Astrocyte (in vitro differentiated cells and primary cell): Measurements from ENCODE around the gene ZFP36L2. TPM values are rescaled to one million over a fixed set of nuclear protein-coding genes. Genes with fewer than 3 reads are reported as not detected.

Experiments
- DNase-seq: peaks from one replicate; pipeline ENCODE4 v3.0.0-alpha.2; 2010; ENCODE audit warnings: low read depth
- FAIRE-seq: peaks from 2 replicates; lab custom pipeline; 2011; peaks lifted over from hg19 to GRCh38; lab: Jason Lieb, UNC
- H2AFZ ChIP-seq: 2 replicates; pipeline ENCODE4 v1.6.0; 2012; ENCODE audit warnings: low read depth, low read length, inconsistent platforms
- H3K27ac ChIP-seq: 2 replicates; pipeline ENCODE4 v1.5.1; 2011; ENCODE audit warnings: low read depth, low read length, inconsistent platforms
- H3K27me3 ChIP-seq: 2 replicates; pipeline ENCODE4 v1.6.0; 2011; ENCODE audit warnings: low read length, inconsistent platforms; ENCODE audit not compliant: insufficient read depth
- H3K36me3 ChIP-seq: 2 replicates; pipeline ENCODE4 v1.5.1; 2011; ENCODE audit warnings: low read length, inconsistent platforms; ENCODE audit not compliant: insufficient read depth
- H3K4me1 ChIP-seq: 2 replicates; pipeline ENCODE4 v1.5.1; 2011; ENCODE audit warnings: low read length, inconsistent platforms; ENCODE audit not compliant: insufficient read depth
- H3K4me2 ChIP-seq: 2 replicates; pipeline ENCODE4 v1.6.0; 2012; ENCODE audit warnings: low read length, inconsistent platforms
- H3K4me3 ChIP-seq: 2 replicates; pipeline ENCODE4 v1.5.1; 2011; ENCODE audit warnings: low read depth, mild to moderate bottlenecking, low read length, inconsistent platforms; ENCODE audit not compliant: insufficient read depth
- H3K79me2 ChIP-seq: 2 replicates; pipeline ENCODE4 v1.6.0; 2012; ENCODE audit warnings: mild to moderate bottlenecking, low read length, inconsistent platforms; ENCODE audit not compliant: insufficient read depth
- H3K9ac ChIP-seq: 2 replicates; pipeline ENCODE4 v1.6.0; 2012; ENCODE audit warnings: mild to moderate bottlenecking, low read length, inconsistent platforms
- H3K9me3 ChIP-seq: 2 replicates; pipeline ENCODE4 v1.5.1; 2012; ENCODE audit warnings: low read depth, mild to moderate bottlenecking, low read length, inconsistent platforms; ENCODE audit not compliant: insufficient read depth
- H4K20me1 ChIP-seq: 2 replicates; pipeline ENCODE4 v1.6.0; 2012; ENCODE audit warnings: low read length, inconsistent platforms; ENCODE audit not compliant: insufficient read depth
- H3K27ac Mint-ChIP-seq: one replicate; pipeline ENCODE4 v1.8.0; 2021; ENCODE audit warnings: mild to moderate bottlenecking, mixed read lengths; ENCODE audit not compliant: unreplicated experiment
- H3K27me3 Mint-ChIP-seq: one replicate; pipeline ENCODE4 v1.8.0; 2021; ENCODE audit warnings: low read depth, mixed read lengths; ENCODE audit not compliant: unreplicated experiment
- H3K36me3 Mint-ChIP-seq: one replicate; pipeline ENCODE4 v1.8.0; 2021; ENCODE audit warnings: low read depth, mixed read lengths; ENCODE audit not compliant: unreplicated experiment
- H3K4me1 Mint-ChIP-seq: one replicate; pipeline ENCODE4 v1.8.0; 2021; ENCODE audit warnings: low read depth, mixed read lengths; ENCODE audit not compliant: unreplicated experiment
- H3K4me3 Mint-ChIP-seq: one replicate; pipeline ENCODE4 v1.8.0; 2021; ENCODE audit warnings: mild to moderate bottlenecking, moderate library complexity, mixed read lengths; ENCODE audit not compliant: unreplicated experiment
- H3K9me3 Mint-ChIP-seq: one replicate; pipeline ENCODE4 v1.8.0; 2021; ENCODE audit warnings: mild to moderate bottlenecking, mixed read lengths; ENCODE audit not compliant: unreplicated experiment
- CTCF ChIP-seq: IDR thresholded peaks from 2 replicates; pipeline ENCODE4 v1.5.1; 2011; ENCODE audit warnings: low read depth, mild to moderate bottlenecking, inconsistent platforms, low read length, moderate library complexity; ENCODE audit not compliant: insufficient read depth
- EZH2 ChIP-seq: IDR thresholded peaks from 2 replicates; pipeline ENCODE4 v1.6.1; 2012; ENCODE audit warnings: mild to moderate bottlenecking, low read length, inconsistent platforms; ENCODE audit not compliant: insufficient read depth
- total RNA-seq: library from RNA; stranded (reverse); gene quantifications from 2 replicates; pipeline ENCODE4 v1.2.1, GENCODE V29; 2021

ZFP36L2 gene
- total RNA-seq, 1 donor from 2014 or later: 49.5 TPM

- no peak overlapping the region for H3K4me2 ChIP-seq
- no peaks in the 10 kb centered on the region for H3K36me3 Mint-ChIP-seq
- TF ChIP-seq CTCF: no peak
- TF ChIP-seq EZH2: no peak
- H3K27ac ChIP-seq: no peak overlapping the region
- no peaks in the 10 kb centered on the region for H3K9me3 Mint-ChIP-seq
- H3K9me3 ChIP-seq: no peaks in the 10 kb centered on the region
- DNase-seq (no peak), FAIRE-seq (no peak)
- H3K9ac ChIP-seq: no peak overlapping the region
- H3K27ac Mint-ChIP-seq: peak overlapping the region; percentile 75
- H3K4me3 ChIP-seq: no peak overlapping the region
- H3K4me1 ChIP-seq: peaks cover 6% of the 10 kb centered on the region
- H3K4me3 Mint-ChIP-seq: no peak overlapping the region
- no peaks in the 10 kb centered on the region for H4K20me1 ChIP-seq
- no peaks in the 10 kb centered on the region for H3K27me3 ChIP-seq
- H3K4me1 Mint-ChIP-seq: peaks cover 9% of the 10 kb centered on the region
- no peaks in the 10 kb centered on the region for H3K79me2 ChIP-seq
- peaks cover 5% of the 10 kb centered on the region for H3K27me3 Mint-ChIP-seq
- H2AFZ ChIP-seq: no peak overlapping the region
- no peaks in the 10 kb centered on the region for H3K36me3 ChIP-seq
Observed at GRCh38 chr2:43201016-43201415, 25.4 kb downstream of the ZFP36L2 start.

- FAIRE-seq (no peak), DNase-seq (peak; percentile 8)
- Histone ChIP-seq H3K4me1 (peaks cover 6% of the 10 kb centered on the region), H3K79me2 (no peaks in the 10 kb centered on the region), H4K20me1 (no peaks in the 10 kb centered on the region), H3K9me3 (no peaks in the 10 kb centered on the region), H3K36me3 (no peaks in the 10 kb centered on the region), H3K4me3 (no peak overlapping the region), H3K4me2 (no peak overlapping the region), H3K27ac (no peak overlapping the region), H2AFZ (no peak overlapping the region), H3K9ac (no peak overlapping the region), H3K27me3 (no peaks in the 10 kb centered on the region)
- Mint-ChIP-seq H3K4me1 (peaks cover 9% of the 10 kb centered on the region), H3K4me3 (no peak overlapping the region), H3K9me3 (no peaks in the 10 kb centered on the region), H3K27ac (no peak overlapping the region), H3K36me3 (no peaks in the 10 kb centered on the region), H3K27me3 (peaks cover 2% of the 10 kb centered on the region)
- TF ChIP-seq CTCF (no peak), EZH2 (no peak)
Observed at GRCh38 chr2:43199492-43200488, 26.6 kb downstream of the ZFP36L2 start.

GRCh38 chr2:43198263-43198662, 28.1 kb downstream of the ZFP36L2 start:
- Histone ChIP-seq H3K9ac (no peak overlapping the region), H4K20me1 (no peaks in the 10 kb centered on the region), H3K36me3 (no peaks in the 10 kb centered on the region), H2AFZ (no peak overlapping the region), H3K4me2 (no peak overlapping the region), H3K4me1 (peaks cover 6% of the 10 kb centered on the region), H3K4me3 (no peak overlapping the region), H3K79me2 (no peaks in the 10 kb centered on the region), H3K27ac (no peak overlapping the region), H3K27me3 (no peaks in the 10 kb centered on the region), H3K9me3 (no peaks in the 10 kb centered on the region)
- H3K4me1 Mint-ChIP-seq: peaks cover 20% of the 10 kb centered on the region
- H3K36me3 Mint-ChIP-seq: no peaks in the 10 kb centered on the region
- DNase-seq (no peak), FAIRE-seq (no peak)
- H3K27ac Mint-ChIP-seq: no peak overlapping the region
- no peak for TF ChIP-seq CTCF
- TF ChIP-seq EZH2: no peak
- H3K4me3 Mint-ChIP-seq: no peak overlapping the region
- peaks cover 6% of the 10 kb centered on the region for H3K27me3 Mint-ChIP-seq
- peaks cover 1% of the 10 kb centered on the region for H3K9me3 Mint-ChIP-seq
